OCI-M2 (cell line): ENCODE results near the gene HELZ2.

Experiments used
- DNase-seq: peaks from one replicate; lab custom pipeline; 2025; ENCODE audit not compliant: unreplicated experiment; lab: John Stamatoyannopoulos, UW

Gene HELZ2

DNA sequence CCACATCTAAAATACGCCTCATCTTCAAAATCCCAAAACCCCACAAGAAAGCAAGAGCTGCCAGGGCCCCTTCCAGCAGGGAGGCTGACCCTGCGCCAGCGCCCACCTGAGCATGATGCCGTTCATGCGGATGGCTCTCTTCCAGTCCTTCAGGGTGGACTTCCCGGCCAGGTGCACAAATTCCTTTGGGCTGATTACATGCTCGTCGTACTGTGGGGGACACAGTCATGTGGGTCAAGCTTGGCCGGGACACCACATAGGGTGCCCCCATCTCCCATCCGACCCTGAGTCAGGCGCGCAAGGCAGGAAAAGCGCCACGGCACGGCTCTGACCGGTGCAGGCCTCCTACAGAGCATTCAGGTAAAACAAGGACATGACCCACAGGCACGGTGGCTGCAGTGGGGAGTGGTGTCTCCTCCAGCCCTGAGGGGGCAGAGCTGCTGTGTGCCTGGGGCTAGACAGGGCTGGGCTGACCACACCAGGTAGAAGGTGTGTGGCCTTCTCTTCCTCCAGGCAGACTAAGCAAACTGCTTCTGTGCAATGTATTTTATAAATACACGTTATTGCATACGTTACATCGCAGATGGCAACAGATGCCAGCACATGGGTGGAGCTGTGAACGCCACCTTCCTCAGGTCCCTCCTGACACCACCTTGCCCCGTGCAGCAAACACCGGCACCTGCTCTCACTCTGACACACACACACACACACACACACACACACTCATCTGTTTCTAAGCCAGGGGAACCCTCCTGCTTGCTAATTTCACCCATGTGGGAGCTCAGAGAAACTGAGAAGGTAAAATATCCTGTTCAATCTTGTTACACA is 23.8 kb upstream of the HELZ2 start:
- no peak for DNase-seq

DNA sequence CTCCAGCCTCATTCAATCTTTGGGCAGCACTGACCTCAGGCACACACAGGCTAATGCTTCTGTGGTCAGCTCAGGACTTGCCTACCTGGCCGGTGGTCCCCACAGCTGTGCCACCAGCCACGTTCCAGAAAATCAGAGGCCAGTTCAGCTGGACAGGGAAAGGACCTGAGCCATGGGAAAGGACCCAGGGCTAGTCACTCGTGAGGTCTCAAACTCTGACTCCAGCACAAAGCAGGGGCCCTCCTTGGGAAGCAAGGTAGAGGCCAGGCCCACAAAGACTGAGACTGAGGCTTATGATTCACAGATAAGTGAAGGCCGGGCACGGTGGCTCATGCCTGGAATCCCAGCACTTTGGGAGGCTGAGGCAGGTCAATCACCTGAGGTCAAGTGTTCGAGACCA is 22.4 kb upstream of the HELZ2 start:
- DNase-seq = no peak

DNA sequence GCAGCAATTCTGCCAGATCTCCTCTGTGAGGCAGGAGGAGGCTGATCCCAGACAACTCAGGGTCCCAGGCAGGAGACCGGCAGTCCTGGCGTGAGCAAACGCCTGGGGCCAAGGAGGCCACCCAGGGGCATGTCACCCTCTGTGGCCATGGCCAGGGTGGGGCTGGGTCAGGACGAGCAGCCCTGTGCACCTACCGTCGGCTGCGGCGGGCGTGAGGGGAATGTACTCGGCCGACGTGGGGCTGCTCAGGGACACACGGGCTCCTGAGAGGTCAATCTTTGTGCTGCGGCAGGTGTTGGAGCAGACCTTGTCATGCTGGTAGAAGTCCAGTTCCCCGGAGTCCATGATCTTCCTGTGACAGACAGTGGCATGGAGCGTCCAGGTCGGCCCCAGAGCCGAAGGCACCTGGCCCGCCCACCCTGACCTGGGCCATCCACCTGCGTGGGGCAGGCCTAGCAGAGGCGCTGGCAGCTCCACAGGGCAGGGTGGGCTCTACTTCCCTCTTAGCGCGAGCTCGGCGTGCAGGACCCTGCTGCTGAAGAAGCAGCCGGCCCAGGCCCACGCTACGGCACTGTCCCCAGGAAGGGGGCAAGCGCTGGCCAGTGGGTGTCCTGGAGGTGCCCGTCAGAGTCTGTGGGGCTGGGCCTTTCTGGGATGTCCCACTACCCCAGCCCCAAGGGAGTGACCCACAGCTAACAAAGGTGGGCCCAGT is 21.5 kb upstream of the HELZ2 start:
- no peak for DNase-seq

DNA sequence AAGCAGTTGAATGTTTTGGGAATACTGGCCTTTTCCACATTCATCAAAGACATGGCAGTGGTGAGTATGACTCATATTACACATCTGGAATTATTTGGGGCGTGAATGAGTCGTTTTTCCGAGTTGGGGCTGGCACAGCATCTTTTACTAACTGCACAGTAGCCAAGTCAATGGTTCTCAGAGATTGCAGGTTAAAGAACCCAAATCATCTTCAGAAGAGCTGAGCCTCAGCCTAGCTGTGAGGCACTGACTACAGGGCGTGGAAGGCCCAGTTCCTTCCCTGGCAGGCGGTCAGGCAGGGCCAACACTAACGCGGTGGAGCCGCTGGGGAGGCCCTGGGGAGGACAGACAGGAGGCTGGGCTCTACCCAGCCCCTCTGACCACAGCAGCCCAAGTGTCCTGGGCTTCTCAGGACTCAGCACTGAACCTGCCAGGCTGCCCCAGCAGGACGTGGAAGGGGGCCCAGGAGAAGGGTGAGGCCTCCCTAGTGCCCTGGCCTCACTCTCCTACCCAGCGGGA is 20.1 kb upstream of the HELZ2 start:
- no peak for DNase-seq

DNA sequence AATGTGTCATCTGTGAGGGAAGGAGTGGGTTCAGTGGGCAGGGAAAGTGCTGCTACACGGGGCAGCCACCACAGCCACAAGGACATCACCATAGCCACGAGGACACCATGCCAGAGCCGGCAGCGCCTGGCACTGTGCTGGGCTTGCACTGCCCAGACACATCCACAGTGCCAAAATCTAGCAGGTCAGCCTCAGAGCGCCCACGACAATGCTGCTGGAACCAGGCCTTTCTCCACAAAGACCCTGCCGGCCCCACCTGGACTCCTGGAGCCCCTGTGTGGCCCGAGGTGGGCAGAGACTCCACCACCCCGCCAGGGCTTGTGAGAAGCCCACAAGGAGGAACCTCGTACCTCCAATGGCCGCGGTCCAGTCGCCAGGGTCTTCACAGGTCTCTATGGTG is 18.6 kb upstream of the HELZ2 start:
- no peak for DNase-seq

DNA sequence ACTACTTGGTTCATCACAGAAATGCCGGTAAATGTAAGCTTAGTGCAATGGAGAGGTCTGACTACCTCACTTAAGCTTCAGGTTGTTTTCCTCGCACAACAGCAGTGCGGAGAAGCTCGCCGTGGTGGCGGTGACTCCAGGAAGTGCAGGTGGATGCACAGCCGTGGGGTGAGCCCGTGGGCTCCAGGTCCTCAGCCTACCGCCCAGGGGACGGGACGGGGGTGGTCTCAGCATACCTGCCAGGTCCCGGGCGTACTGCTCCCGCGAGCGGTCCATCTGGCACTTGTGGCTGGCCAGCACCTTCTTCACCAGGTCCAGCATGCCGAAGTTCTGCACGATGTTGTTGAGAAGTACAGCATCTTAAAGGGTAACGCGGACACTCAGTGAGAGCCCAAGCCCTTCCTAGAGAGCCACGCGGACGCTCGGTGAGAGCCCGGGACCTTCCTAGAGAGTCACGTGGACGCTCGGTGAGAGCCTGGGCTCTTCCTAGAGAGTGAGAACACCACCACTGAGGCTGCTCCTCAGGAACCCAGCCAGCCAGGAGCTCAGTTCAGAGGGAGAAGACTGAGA is 17.8 kb upstream of the HELZ2 start:
- no peak for DNase-seq

DNA sequence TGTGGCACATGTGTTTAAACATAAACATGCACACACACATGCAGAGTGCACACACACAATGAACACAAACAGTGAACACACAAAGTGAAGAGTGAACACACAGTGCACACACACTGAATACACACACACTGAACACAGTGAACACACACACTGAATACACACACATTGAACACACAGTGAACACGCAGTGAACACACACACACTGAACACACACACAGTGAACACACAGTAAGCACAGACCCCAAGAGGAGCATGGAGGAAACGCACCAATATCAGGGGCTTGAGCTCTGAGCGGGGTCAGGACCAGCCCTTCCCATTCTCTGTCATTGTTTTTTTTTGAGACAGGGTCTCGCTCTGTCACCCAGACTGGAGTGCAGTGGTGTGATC is 17.1 kb upstream of the HELZ2 start:
- DNase-seq = no peak

DNA sequence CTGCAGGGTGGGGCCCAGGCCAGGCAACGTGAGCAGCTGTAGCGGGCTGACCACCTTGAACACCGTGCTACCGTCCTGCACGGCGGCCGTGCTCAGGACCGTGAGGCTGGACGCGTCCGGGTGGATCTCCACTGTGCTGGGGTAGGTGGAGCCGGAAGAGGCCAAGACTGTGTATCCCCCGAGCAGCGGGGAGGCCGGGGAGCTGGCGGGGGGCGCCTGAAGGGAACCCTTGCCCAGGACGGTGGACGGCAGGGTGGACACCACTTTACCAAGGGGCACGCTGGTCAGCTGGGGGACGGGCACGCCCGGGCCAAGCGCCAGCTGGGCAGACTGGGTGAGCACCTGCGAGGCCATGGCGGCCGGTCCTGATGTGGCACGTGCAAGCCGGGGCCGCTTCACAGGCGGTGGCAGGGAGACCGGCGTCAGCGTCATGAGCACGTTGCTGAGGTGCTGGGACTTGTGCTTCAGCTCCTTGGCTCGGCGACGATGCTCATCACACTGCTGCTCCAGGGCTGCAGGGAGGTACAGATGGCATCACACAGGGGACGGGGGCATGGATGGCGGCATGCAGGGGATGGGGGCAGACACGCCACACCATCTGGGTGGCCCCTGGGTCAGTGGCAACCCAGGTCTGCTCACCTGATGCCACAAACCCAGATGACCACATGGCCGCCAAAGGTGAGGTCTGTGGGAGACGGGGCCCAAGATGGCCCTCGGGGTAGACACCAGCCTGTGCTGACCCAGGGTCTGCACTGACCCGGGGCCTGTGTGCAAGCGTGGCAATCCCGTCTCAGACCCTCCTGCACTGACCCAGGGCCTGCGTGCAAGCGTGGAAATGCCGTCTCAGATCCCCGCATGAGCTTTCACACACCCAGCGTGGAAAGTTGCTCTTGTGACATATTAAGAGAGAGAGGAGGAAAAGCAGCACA is 16.4 kb upstream of the HELZ2 start:
- no peak for DNase-seq

DNA sequence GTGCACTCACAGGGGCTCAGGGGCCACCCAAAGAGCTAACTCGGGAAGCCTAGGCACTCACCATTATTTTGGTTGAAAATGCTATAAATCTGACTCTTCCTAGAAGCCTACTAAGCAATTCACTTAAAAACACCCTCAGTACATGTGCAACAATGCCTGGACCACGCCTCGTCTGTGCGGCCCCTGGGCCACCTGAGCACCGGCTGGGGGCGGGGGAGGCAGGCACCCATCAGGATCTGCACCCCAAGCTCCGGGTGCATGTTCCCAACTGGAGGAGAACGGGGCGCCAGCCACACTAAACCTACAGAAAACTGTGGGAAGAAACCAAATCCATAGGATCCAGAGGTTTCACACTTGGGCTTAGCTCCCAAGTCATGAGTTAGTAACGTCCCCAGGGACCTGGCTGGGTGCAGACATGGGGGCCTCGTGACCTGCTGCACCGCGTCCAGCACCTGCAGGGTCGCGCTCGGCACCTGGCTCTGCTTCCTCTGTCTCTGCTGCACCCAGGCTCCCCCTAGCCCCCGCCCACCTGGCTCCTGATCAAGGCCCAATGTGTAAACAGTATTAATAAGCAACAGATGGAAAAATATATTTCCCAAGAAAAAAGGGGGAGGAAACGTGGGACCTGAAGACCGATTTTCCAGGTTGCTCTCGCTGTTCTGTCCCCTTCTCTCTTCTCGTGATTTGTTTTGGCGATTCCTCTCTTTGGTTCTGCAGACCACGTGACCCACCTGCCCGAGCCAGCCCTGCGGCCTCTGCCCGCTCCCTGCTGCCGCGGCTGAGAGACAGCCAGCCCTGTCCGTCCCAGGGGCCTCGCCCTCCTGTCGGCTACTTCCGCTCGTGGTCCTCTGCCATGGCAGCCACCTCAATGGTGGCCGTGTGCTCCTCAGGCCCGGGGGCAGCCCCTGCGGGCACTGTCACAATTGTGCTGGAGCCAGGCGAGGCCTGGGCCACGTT is 15.5 kb upstream of the HELZ2 start:
- no peak for DNase-seq

DNA sequence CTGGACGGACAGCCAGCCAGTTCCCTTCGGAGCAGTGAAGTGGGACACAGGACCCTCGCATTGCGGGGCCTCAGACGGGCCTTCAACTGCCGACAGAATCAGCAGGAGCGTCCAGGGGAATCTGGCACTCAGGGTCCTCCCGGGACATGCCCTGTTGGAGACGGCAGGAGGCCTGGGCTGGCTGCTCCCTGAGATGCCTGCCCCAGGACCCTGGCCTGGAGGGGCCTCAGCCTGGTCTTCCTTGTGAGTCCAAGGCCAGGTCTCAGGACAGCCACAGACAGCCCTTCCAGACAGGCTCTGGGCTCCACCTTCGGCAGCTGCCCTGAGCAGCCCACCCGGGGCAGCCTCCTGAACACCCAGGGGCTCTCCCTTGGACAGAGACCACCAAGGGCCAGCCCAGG is 14.6 kb upstream of the HELZ2 start:
- DNase-seq = no peak

DNA sequence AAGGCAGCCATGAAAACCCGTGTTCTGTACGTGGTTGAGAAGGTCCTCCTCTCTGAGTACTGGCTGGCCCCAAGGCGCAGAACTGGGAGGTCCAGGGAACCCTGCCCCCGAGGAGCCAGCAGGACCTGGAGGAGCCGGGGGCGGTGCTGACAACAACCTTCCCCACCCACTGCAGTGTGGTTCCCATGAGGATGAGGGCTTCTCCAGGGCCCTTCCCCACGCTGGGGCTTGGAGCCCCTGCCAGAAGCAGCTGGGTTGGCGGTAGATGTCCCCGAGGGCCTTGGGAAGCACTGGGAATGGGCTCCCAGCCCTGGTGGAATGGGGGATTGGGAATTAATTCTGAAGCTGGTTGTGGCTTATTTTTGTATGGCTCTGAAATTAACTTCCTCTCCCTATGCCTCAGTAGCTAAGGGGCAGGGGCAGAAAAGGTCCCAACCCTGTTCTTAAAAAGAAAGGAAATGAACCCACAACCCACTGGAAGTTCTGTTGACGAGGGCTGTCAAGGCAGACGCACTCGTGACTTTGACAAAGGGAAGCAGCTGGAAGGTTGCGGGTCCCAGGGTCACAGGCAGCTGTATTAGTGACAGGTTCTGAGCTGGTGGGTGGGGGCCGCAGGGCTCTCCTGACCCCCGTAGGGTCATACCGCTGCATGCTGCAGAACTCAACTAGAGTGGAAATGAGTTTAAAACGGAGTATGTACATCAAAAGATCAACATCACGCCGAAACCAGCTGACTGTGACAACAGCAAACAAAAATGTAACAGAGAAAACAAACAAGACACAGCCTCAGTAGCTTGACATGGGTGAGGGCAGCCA is 13.9 kb upstream of the HELZ2 start:
- DNase-seq = no peak

DNA sequence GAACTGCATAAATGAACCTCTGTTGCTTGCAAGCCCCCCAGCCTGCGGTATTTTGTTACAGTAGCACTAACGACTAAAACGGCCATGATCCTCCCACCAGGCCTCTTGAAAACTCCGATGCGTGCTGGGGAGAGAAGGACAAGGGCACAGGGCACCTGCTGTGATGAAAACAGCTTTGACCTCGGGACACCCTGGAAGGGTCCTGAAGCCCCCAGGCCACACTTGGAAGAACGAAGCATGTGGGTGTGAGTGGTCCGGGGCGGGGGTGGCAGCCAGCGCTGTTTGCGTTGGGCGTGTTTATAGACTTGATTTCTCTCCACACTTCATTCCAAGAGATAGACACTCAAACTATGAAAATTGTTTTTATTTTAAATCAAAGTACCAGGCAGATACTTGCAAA is 13.2 kb upstream of the HELZ2 start:
- DNase-seq = no peak

DNA sequence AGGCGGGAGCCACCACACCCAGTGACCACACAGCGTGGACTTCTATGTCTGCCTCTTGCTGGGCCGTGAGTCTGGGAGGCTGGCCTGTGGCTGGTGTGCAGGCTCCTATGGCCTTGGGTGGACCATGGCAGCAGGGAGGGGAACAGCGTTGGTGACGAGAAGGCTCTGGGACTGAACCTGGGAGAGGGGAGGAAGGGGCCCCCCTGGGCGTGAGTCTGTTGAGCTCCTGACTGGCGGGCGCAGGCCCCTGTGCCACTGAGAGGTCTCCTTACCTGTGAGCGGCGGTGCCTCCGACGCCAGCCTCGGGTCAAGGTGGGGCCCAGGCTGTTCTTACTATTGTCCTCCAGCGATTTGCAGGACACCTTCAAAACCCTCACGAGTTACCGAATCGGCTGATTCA is 12.8 kb upstream of the HELZ2 start:
- DNase-seq = no peak

DNA sequence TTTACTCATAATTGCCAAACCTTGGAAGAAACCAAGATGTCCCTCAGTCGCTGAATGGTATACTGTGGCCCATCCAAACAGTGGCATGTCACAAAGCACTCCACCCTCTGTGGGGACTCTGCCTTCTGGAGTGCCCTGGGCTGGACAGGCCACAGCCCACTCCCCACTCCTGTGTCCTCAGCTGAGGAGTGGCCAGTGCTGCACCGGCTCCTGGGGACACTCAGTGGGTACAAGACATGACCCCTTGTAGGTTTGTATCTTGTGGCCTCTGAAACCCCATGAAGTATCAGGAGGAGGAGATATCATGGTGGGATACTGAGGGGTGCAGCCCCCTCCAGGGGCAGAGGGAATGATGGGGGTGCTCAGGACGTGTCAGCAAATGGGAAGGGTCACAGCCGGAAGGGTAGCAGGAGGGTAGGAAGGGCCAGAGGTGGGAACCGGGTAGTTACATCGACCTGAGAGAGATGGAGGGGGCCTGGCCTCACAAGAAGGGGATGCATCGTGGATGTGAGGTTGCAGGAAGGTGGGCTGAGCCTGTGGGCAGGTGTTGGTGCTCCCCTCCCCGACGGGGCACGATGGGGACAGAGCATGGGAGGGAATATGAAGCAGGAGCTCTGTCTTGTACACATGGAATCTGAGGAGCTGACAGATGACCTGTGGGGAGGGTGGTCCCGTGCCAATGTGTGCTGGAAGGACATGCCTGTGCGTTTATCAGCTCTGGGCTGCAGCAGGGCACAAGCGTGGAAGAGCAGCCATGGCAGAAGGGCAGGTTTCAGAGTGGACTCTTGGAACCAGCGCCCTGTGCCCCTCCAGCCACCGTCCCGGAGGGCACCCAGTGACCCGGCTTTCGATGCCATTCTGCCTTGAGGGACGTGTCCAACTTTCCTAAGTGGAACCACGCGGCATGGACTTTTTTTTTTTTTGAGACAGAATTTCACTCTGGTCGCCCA is 11.9 kb upstream of the HELZ2 start:
- no peak for DNase-seq

DNA sequence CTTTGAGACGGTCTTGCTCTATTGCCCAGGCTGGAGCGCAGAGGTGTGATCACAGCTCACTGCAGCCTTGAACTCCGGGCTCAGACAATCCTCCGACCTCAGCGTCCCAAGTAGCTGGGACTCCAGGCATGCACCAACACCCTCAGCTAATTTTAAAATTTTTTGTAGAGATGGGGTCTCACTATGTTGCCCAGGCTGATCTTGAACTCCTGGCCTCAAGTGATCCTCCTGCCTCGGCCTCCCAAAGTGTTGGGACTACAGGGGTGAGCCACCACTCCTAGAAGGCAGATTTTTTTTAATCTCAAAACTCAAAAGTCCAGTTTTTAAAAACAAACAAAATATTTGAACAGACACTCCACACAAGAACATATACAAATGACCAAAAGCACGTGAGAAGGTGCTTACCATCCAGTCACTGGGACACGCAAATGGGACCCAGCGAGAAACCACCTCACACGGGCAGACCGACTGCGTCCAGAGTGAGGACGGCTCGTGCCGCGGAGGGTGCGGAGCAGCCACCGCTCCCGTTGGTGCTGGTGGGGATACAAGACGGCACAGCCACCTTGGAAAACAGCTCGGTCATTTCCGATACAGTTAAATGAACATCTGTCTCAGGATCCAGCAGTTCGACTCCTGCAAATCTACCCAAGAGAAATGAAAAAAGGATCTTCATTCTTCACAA is 8.5 kb upstream of the HELZ2 start:
- no peak for DNase-seq

DNA sequence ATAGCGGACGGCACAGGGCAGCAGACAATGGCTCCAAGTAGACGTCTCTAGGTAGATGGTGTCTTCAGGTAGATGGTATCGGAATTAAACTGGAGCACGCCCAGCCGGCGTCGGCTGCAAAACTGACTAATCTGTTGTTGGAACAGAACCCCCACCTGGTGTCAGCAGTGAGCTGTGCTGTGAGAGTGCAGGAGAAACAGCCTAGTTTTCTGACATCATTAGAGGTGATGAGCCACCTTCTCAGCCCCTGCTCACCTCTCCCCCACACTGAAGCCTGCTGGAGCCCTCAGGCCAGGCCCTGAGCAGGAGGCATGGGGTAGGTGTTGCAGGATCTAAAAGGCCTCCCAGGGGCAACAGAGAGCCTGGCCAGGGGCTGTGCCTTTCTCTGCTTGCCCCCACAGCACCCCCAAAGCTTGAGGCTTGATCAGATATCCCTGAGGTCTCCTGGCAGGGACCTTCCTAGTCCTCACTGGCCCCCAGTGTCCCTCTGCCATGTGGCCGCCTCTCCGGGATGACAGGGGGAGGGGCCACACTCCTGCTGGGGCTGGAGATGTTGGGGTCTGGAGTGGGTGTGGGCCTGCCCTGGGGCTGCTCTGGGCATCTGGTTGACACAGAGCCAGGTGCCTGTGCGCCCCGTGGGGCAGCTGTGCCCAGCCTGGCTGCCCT is 6.9 kb upstream of the HELZ2 start:
- no peak for DNase-seq
